Cardiac fibroblast (primary cell): ENCODE results near the gene AFG3L2.
A peak's percentile ranks its signal among the peaks of the same experiment; 100 is the strongest.

Source experiments
- DNase-seq, 2 donors: peaks; one replicate each; pipeline versions ENCODE4 v3.0.0 to v3.0.0-alpha.2; 2010; ENCODE audit warnings: low read depth in 2 of 2
- H3K4me3 ChIP-seq, 2 donors: replicated peaks in 1 of 2; 1 replicate in 1 of 2; 2 replicates in 1 of 2; pipeline ENCODE4 v1.5.1; 2011; ENCODE audit warnings: low read depth in 2 of 2, low read length in 2 of 2, mild to moderate bottlenecking in 2 of 2, moderate library complexity in 1 of 2
- CTCF ChIP-seq: IDR thresholded peaks from one replicate; pipeline ENCODE4 v1.5.1; 2011; ENCODE audit warnings: low read depth, mild to moderate bottlenecking, low read length, inconsistent platforms

Gene AFG3L2

DNA sequence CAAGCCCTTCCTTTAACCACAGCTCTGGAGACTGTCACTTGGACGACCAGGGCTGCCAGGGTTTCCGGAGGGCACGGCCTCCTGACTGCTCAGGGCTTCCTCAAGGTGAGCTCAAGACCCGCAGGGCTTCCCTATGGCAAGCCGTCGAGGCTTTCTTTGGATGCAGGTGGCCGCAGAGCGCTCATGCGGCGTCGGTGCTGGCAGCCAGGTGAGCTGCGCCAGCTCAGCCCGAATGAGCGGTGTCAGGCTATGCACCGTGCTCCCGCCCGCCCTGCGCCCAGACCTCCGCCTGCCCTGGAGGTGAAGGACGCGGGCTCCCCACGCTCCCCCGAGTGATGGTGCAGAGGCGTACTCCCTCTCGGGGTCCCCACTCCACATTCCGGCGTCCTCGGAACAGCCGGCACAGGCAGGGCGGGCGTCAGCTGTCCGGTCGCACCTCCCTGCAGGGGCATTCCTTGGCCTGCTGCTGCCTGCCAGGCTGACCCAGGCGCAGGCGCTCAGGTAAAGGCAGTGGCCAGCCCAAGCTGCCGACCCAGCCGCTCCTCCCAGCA, 89.8 kb downstream of the AFG3L2 start:
- TF ChIP-seq CTCF: no peak
- H3K4me3 ChIP-seq: peak overlapping the region; percentile 51 to 53
- DNase-seq: no peak

DNA sequence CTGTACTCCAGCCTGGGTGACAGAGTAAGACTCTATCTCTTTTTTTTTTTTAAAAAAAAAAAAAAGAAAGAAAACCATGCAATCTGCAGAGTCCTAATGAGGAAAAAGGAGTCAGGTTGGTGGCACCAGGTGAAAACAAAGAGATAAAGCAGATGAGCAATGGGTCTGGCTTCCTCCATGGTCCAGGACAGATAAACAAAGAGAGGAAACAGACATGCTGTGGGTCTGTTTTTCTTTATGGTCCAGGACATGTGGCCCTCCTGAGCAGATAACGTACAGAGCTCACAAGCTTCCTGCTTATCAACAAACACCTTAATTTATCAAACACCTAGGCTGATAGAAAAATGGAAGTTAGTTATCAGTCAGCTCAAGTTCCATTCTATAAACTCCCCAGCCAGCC, 93.4 kb downstream of the AFG3L2 start:
- DNase-seq: no peak
- no peak overlapping the region for H3K4me3 ChIP-seq
- TF ChIP-seq CTCF: no peak

DNA sequence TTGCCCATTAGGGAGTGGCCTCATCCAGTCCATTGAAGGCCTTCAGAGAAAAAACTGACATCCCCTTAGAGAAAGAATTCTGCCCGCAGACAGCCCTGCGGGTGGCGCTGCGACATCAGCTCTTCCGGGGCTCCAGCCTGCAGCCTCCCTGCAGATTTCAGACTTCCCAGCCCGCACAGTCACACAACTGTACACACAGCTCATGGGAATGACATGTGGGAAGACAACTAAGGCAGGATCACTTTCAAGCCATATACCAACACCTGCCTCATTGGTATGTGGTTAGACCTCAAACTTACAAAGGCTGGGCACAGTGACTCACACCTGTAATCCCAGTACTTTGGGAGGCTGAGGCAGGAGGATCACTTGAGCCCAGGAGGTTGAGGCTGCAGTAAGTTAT, 93.8 kb downstream of the AFG3L2 start:
- H3K4me3 ChIP-seq: no peak overlapping the region
- TF ChIP-seq CTCF: peak; percentile 16
- DNase-seq: peak; percentile 36 to 62

- peak; percentile 76 to 95 for DNase-seq
- no peak overlapping the region for H3K4me3 ChIP-seq
- TF ChIP-seq CTCF: no peak
These were observed 94.5 kb downstream of the AFG3L2 start for GRCh38 chr18:12282442-12283039.

DNA sequence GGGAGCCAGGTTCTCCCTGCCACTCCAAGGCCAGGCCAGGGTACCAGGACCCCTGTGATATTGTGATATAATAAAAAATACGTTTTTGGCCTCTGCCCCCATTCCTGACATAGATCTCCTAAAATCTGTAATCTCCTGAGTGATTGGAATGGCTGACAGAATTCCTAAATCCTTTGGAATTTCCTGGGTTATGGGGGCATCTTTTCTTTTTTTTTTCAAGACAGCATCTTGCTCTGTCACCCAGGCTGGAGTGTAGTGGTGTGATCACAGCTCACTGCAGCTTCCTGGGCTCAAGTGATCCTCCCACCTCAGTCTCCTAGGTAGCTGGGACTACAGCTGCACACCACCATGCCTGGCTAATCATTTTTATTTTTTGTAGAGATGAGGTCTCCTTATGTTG, 95.2 kb downstream of the AFG3L2 start:
- no peak for TF ChIP-seq CTCF
- DNase-seq: peak in 1 of 2 donors; percentile 17
- H3K4me3 ChIP-seq: no peak overlapping the region

GRCh38 chr18:12279781-12280531, 97.1 kb downstream of the AFG3L2 start:
- no peak for DNase-seq
- peak overlapping the region in 1 of 2 donors; percentile 36 for H3K4me3 ChIP-seq
- TF ChIP-seq CTCF: no peak
